ENCODE measurements around the gene PLEKHM3.

- TF ChIP-seq CTCF (IDR thresholded peaks at IDR 0.05) (no peak), POLR2A (IDR thresholded peaks at IDR 0.05) (no peak)
Observed at GRCh38 chr2:207873794-207874193, 151.5 kb downstream of the PLEKHM3 start.
